ENCODE results near the gene GRIK4.

GRIK4 gene

GRCh38 chr11:120896687-120897086 lies 385.1 kb downstream of the GRIK4 start:
- no peak overlapping the region for H3K4me3 ChIP-seq (replicated peaks in 1 of 2; ENCODE audit: low read depth in 2 of 2, low read length in 2 of 2)
- no peak for DNase-seq (ENCODE audit: low read depth in 2 of 2)
- no peak for TF ChIP-seq CTCF (IDR thresholded peaks at IDR 0.05; ENCODE audit: low read depth, low read length)

GRCh38 chr11:120898568-120898967 lies 387.0 kb downstream of the GRIK4 start:
- TF ChIP-seq CTCF (IDR thresholded peaks at IDR 0.05; ENCODE audit: low read depth, low read length) = no peak
- no peak for DNase-seq (ENCODE audit: low read depth in 2 of 2)
- H3K4me3 ChIP-seq (replicated peaks in 1 of 2; ENCODE audit: low read depth in 2 of 2, low read length in 2 of 2) = no peak overlapping the region

GRCh38 chr11:120899720-120900119 lies 388.2 kb downstream of the GRIK4 start:
- DNase-seq (ENCODE audit: low read depth in 2 of 2) = no peak
- H3K4me3 ChIP-seq (replicated peaks in 1 of 2; ENCODE audit: low read depth in 2 of 2, low read length in 2 of 2) = no peak overlapping the region
- TF ChIP-seq CTCF (IDR thresholded peaks at IDR 0.05; ENCODE audit: low read depth, low read length) = no peak

GRCh38 chr11:120900643-120901042 lies 389.1 kb downstream of the GRIK4 start:
- no peak overlapping the region for H3K4me3 ChIP-seq (replicated peaks in 1 of 2; ENCODE audit: low read depth in 2 of 2, low read length in 2 of 2)
- TF ChIP-seq CTCF (IDR thresholded peaks at IDR 0.05; ENCODE audit: low read depth, low read length) = no peak
- DNase-seq (ENCODE audit: low read depth in 2 of 2) = no peak

GRCh38 chr11:120903686-120904085 lies 392.1 kb downstream of the GRIK4 start:
- DNase-seq (ENCODE audit: low read depth in 2 of 2) = no peak
- TF ChIP-seq CTCF (IDR thresholded peaks at IDR 0.05; ENCODE audit: low read depth, low read length) = no peak
- H3K4me3 ChIP-seq (replicated peaks in 1 of 2; ENCODE audit: low read depth in 2 of 2, low read length in 2 of 2) = no peak overlapping the region

- no peak overlapping the region for H3K4me3 ChIP-seq (replicated peaks in 1 of 2; ENCODE audit: low read depth in 2 of 2, low read length in 2 of 2)
- DNase-seq (ENCODE audit: low read depth in 2 of 2) = no peak
- no peak for TF ChIP-seq CTCF (IDR thresholded peaks at IDR 0.05; ENCODE audit: low read depth, low read length)
Observed at GRCh38 chr11:120904116-120904515, 392.6 kb downstream of the GRIK4 start.

- no peak for DNase-seq (ENCODE audit: low read depth in 2 of 2)
- H3K4me3 ChIP-seq (replicated peaks in 1 of 2; ENCODE audit: low read depth in 2 of 2, low read length in 2 of 2) = no peak overlapping the region
- no peak for TF ChIP-seq CTCF (IDR thresholded peaks at IDR 0.05; ENCODE audit: low read depth, low read length)
Observed at GRCh38 chr11:120906766-120907165, 395.2 kb downstream of the GRIK4 start.

Measured in cardiac fibroblast (primary cell).